Coronary artery (tissue), 2 donors: ENCODE measurements around the gene LCE1F.

Source experiments
- DNase-seq: peaks from one replicate; pipeline ENCODE4 v3.0.0-alpha.2; 2017; ENCODE audit warnings: low spot score
- H3K27ac ChIP-seq, 2 donors: fragments of 200-600 bp; sonication (generic); one replicate each; pipeline ENCODE4 v1.5.1; 2016 to 2019
- H3K4me3 ChIP-seq: fragments of 200-600 bp; sonication (generic); 2 replicates; pipeline ENCODE4 v1.5.1; 2016; ENCODE audit warnings: mild to moderate bottlenecking, moderate library complexity
- TF ChIP-seq, protein P1 (sequence below): fragments of 200-600 bp; sonication (generic); IDR thresholded peaks from one replicate; pipeline ENCODE4 v1.5.1; 2019; ENCODE audit warnings: antibody characterized with exemption

LCE1F gene, protein sequence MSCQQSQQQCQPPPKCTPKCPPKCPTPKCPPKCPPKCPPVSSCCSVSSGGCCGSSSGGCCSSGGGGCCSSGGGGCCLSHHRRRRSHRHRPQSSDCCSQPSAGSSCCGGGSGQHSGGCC

DNA sequence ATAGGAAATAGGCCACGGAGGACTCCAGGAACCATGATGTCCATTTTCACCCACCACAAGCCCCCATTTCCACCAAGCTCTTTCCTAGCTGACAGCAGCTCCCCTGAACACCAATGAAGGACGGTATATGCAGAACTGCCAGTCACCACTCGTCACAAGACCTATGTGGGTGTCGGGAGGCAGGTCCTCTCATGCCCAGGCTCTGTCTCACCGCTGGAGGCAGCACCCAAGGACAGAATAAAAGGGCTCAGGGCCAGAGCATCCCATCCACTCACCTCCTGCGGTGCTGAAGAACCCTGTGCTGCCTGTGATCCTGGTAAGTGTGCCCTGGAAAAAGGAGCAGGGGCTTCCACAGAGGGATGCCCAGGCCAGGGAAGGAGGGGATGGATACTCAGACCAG is at the start of gene LCE1F:
LCE1F (plus strand) TSS at position 266 of the 400 bp plus-strand sequence. CDS start 1,232 bp downstream, outside the sequence.
- Histone ChIP-seq H3K4me3 (no peak within 1 kb of the TSS), H3K27ac (no peak within 1 kb of the TSS)
- TF ChIP-seq, protein P1, sequence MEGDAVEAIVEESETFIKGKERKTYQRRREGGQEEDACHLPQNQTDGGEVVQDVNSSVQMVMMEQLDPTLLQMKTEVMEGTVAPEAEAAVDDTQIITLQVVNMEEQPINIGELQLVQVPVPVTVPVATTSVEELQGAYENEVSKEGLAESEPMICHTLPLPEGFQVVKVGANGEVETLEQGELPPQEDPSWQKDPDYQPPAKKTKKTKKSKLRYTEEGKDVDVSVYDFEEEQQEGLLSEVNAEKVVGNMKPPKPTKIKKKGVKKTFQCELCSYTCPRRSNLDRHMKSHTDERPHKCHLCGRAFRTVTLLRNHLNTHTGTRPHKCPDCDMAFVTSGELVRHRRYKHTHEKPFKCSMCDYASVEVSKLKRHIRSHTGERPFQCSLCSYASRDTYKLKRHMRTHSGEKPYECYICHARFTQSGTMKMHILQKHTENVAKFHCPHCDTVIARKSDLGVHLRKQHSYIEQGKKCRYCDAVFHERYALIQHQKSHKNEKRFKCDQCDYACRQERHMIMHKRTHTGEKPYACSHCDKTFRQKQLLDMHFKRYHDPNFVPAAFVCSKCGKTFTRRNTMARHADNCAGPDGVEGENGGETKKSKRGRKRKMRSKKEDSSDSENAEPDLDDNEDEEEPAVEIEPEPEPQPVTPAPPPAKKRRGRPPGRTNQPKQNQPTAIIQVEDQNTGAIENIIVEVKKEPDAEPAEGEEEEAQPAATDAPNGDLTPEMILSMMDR: no peak
- no peak for DNase-seq

DNA sequence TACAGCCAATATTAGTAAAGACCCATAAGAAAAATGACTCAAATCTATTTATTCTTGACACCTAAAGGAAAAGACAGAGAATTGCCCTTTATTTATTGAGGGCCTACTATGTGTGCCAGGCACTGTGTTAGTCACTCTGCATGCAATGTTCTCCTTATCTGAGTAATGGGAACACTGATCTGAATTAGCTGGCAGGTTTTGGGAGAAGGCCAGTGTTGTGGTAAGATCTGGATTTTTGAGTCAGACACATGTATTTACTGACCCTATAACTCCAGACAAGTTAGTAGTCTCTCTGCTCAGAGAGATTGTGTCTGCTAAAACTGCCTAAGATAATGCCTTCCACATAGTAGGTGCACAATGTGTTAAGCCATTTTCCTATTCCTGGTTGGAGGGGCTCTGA is 49.7 kb upstream of the LCE1F start:
- no peak overlapping the region for H3K4me3 ChIP-seq
- no peak overlapping the region for H3K27ac ChIP-seq
- TF ChIP-seq, protein P1: no peak
- no peak for DNase-seq

DNA sequence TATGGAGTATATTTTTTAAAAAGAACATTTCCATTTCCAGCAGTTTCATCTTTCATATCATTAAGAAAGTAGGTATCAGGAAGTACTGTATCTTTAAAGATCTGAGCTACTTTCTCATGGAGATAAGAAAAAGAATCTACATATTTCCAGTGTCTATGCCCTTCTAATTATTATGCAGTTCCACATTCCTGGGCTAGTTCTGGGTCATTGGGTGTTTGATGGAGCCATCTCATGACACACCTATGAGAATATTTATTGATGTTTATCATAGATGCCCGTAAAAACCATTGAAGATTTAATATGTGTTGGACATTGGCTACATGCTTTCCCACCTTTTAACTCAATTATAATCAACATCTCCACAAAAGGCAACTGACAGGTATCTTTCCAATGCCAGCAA is 46.0 kb upstream of the LCE1F start:
- no peak overlapping the region for H3K27ac ChIP-seq
- no peak overlapping the region for H3K4me3 ChIP-seq
- TF ChIP-seq, protein P1: no peak
- DNase-seq: no peak

DNA sequence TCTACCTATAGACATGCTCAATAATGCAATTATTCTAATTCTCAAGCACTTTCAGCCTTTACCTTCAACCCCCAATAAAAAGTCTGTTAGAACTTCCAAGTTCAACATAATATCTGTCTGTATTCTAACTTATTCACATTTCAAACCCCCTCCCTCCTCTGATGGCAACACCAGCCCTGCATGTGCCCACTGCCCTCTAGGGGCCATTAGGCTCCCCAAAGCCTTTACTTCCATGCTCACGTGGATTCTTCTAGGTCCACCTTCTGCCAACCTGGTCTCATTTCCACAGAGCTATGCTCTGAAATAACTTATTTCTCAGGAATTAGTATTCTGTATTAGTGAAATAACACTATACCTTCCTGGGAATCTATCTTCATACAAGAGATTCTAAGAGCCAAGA is 39.3 kb upstream of the LCE1F start:
- TF ChIP-seq, protein P1: no peak
- no peak for DNase-seq

DNA sequence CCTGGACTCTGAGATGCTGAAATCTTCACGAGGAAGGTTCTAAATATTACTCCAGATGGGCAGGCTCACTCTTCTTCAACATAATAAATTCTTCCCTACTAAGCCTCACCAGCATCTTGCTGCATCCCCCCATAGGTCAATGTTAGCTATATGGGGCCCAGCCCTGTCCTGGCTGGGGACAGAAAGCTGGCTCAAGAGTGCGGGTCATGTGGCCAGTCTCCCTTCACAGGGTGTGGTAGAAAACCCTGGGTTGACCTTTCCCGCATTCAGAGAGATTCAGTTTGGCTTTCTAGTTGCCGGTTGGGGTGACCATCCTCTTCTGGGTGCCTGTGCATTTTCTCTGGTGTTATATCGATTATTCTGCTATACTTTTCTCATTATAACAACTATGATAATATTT is 36.9 kb upstream of the LCE1F start:
- H3K27ac ChIP-seq: no peak overlapping the region
- H3K4me3 ChIP-seq: no peak overlapping the region
- DNase-seq: no peak
- TF ChIP-seq, protein P1: no peak

More for the DNA sequence above, 39.3 kb upstream of the LCE1F start:
- H3K27ac ChIP-seq: no peak overlapping the region
- H3K4me3 ChIP-seq: no peak overlapping the region

DNA sequence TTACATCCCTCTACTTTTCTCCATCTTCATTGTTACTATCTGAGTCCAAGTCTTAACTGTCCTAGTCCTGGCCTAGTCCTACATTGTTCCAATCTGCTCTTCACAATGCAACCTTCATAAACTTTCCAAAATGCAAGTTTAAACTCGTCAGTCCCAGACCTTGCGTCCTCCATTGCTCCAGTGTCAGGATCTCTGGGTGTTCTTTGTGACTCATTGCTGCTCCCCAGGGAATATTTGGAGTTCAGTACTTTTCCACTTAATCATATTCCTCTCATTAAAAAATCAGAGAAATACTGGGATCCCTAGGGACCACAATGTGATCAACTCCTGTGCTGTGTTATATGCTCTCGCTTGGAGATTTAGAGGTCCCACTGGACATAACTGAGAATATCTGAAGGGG is 35.1 kb upstream of the LCE1F start:
- Histone ChIP-seq H3K4me3 (no peak overlapping the region), H3K27ac (no peak overlapping the region)
- no peak for DNase-seq
- TF ChIP-seq, protein P1: no peak

DNA sequence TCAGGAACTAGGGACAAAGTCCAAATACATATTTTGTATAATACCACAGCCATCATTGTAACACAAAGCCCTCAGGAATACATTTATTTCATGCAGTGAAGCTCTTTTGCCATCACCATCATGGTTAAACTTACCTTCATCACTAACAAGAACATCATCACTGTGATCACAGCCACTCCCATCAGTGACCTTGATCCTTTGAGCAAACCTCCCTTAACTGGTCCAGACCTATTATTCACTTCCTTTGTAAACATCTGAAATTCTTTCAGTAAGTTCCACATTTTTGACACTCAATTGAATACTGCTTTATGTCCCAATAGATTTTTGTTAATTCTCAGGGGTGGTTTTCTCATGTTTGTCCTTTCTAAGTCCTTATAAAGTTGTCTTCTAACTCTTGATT is 33.3 kb upstream of the LCE1F start:
- DNase-seq: no peak
- H3K27ac ChIP-seq: no peak overlapping the region
- TF ChIP-seq, protein P1: no peak
- H3K4me3 ChIP-seq: no peak overlapping the region
